ENCODE measurements around the gene MAP1LC3A. TPM values are rescaled to one million over a fixed set of nuclear protein-coding genes. Genes with fewer than 3 reads are reported as not detected.

MAP1LC3A gene
- polyA plus RNA-seq, 4 donors: 23.3 to 31.4 (median 23.9) TPM

DNA sequence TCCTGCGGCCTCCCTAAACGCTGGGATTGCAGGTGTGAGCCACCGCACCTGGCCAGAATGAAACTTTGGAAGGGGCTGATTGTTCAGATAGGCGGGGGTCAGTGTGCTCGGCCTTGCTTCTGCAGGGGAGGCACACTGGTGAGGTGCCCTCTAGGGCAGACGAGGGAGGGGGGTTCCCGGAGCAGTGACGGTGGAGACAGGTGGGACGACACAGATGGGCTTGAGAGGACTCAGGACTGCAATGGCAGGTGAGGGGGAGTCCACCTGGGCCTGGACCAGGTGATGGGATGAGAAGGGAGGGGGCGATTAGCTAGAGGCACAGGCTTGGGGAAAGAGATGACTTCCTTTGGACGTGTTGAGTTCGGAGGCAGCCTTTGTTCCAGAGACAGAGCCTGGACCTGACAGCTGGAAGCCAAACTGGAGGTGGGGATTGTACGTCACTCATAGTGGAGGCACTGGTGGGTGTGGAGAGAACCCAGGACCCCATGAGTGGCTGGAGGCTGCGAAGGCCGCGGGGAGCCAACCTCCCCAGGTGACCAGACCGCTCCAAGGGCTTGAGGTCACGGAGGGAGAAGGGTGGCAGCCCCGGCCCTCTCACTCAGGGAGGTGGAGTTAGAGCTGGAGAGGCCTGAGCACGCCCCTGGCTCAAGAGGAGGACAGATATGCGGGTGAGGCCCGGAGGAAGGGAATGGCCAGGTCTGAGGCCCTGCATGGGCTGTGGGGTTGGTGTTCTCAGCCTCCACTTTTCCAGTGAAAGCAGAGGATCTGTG is 10.5 kb upstream of the MAP1LC3A start:
- DNase-seq (ENCODE audit: low read depth in 4 of 4, low spot score in 3 of 4): no peak

DNA sequence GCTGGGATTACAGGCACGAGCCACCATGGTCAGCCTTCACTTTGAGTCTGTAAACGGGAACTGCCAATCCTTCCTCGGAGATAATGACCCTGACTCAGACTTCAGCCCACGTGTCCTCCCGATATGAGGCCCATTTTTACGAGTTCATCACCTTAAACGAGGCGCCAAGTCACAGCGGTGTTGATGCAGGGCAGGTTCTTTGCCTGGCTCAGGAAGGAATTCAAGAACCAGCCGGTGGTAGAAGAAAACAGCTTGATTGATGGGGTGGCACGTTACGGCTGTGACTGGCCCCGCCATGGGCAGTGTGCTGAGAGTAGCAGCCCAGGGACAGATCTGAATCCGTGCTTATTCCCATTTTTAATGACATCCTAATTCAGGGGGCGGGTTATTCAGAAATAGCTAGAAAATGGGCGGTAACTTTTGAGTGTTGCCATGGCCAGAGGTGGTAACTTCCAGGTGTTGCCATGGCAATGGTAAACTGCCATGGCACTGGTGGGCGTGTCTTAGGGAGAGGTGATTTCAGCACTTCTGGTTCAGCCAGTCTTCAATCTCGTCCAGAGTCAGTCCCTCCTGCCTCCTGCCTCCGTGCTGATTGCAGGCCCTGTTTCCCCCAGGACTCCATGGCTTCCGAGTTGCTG is 9.1 kb upstream of the MAP1LC3A start:
- DNase-seq (ENCODE audit: low read depth in 4 of 4, low spot score in 3 of 4): peak in 1 of 4 donors; percentile 45

DNA sequence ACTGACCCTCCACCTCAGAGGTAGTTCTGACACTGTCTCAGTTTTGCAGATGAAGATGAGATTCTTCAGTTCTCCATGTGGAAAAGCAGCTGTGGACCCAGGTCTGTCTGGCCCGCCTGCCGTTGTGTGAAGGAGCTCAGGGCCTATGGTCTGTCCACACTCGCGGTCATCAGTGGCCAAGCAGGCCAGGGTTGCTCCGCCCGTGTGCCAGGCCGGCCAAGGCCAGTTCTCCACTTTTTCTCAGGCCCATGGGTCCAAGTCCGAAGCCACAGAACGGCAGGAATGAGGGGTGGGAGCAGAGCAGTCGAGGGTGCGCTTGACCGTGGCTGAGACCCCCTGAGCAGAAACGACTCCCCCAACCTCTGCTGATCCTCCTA is 8.6 kb upstream of the MAP1LC3A start:
- DNase-seq (ENCODE audit: low read depth in 4 of 4, low spot score in 3 of 4): no peak

DNA sequence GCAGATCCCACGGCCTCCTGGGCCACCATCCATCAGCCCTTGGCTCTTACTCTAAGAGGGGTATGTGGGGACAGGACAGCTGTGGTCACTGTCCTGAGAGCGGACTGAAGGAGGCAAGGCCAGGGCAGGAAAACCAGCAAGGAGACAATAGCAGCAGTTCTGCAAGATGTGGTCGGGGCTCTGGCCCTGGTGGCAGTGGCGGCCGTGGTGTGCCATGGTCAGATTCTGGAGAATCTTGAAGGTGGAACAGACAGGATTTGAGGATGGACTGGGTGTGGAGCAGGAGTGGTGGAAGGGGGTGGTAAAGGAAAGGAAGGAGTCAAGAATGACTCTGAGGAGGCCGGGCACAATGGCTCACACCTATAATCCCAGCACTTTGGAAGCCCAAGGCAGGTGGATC is 5.9 kb upstream of the MAP1LC3A start:
- DNase-seq (ENCODE audit: low read depth in 4 of 4, low spot score in 3 of 4): no peak

DNA sequence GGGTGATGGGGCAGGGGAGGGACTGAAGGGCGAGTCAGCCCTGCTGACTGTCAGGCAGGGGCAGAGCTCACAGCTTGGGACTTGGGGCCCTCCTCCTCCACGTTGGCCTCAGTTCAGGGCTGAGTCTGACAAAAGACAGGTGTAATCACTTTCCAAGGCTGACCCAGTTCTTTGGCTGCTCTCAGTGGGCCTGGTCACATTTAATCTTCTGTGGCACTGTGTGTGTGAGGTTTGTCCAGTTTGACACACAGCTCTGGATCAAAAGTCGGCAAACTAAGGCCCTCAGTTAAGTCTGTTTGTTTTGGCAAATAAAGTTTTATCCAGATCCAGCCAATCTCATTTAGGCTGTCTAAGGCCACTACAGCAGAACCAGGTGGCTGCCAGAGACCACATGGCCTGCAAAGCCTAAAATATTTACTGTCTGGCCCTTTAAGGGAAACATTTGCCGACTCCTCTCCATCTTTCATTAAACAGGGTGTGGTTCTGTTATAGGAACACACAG is 5.1 kb upstream of the MAP1LC3A start:
- DNase-seq (ENCODE audit: low read depth in 4 of 4, low spot score in 3 of 4): no peak

DNA sequence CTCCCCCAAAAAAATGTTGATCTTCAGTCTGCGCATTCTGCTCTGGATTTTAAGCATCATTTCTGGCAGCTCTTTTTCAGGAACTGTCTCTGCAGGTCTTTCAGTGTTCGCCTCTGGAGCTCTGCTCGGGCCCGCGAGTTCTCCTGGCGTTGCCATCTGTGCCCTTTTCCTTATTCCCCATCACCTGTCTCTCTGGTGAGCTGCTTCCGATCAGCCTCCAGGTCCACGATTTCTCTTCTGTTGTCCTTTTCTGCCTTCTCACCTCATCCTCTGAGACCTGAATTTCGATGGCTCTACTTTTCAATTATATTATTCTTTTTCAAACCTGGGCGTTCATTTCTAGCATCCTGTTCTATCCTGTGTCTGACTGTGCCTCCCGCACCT is 590 bp upstream of the MAP1LC3A start:
- DNase-seq (ENCODE audit: low read depth in 4 of 4, low spot score in 3 of 4): no peak

DNA sequence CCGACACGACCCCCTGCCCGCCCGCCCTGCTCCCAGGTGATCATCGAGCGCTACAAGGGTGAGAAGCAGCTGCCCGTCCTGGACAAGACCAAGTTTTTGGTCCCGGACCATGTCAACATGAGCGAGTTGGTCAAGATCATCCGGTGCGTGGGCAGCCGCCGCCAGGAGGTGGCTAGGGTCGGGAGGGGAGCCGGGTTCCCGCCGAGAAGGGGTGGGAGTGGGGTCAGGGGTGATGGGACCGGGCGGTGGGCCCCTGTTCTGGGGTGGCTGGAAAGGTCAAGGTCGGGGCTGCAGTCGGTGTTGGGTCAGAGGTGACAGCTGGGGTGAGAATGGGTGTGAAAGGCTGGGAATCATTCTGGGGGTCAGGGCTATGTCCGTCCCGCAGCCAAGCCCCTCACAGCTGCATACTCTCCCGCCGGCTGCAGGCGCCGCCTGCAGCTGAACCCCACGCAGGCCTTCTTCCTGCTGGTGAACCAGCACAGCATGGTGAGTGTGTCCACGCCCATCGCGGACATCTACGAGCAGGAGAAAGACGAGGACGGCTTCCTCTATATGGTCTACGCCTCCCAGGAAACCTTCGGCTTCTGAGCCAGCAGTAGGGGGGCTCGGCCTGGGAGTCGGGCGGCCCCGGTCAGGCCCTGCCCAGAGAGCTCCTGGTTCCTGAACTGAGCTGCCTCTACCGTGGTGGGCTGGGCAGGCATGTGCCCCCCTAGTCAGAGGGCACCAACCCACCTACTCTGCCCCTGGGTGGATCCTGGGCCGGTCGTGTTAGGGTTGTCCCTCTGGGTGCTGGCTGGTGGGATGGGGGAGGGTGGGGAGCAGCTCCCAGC is 1.0 kb downstream of the MAP1LC3A start:
- DNase-seq (ENCODE audit: low read depth in 4 of 4, low spot score in 3 of 4): no peak

DNA sequence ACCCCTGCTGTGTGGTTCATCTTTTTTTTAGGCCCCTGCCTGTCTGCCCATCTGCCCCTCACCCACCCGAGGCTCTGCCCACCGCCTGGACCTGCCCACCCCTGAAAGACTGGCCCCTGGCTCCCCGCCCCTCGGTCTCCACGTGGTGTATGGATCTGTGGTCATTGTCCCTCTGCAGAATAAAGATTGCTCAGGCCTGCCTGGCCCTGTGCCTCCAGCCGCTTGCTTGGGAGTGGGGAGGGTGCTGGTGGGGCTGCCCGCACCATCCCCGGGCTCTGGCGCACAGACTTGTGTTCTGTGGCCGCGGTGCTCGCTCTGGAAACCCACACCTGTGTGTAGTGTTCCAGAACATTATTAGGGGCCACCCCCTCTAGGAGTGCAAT is 1.6 kb downstream of the MAP1LC3A start:
- DNase-seq (ENCODE audit: low read depth in 4 of 4, low spot score in 3 of 4): no peak

DNA sequence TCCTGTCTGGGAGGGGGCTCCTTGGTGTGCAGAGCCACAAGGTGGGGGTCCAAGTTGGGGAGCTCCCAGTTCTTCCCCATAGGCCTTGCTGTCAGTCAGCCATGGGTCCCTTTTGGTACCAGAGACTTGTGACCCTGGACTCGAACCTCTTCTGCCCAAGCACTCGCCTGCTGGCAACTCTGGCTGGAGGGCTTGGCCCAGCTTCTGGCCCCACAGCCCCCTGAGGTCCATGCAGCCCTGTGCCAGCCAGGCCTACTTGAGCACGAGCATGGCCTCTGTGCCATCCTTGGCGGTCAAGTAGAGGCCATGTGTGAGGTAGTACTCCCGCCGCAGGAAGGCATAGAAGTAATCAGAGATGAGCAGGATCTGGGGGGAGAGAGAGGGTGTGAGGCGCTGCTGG is 2.1 kb downstream of the MAP1LC3A start:
- DNase-seq (ENCODE audit: low read depth in 4 of 4, low spot score in 3 of 4): no peak

DNA sequence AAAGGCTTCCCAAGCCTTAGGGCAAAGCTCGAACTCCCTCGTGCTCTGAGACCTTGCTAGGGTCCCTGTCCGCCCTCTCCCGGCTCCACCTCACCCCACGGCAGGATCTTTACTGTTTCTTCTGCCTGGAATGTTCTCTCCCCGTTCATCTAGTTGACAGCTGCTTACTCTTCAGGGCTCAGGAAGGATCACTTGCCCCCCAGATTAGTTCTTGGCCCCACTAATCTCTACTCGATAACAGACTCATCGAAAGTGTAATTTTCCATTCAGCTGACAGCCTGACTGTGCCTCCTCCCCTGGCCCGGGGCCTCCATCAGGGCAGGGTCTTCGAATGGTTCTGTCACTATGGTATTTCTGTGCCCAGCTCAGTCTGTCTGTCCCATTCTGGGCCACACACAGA is 3.1 kb downstream of the MAP1LC3A start:
- DNase-seq (ENCODE audit: low read depth in 4 of 4, low spot score in 3 of 4): no peak

DNA sequence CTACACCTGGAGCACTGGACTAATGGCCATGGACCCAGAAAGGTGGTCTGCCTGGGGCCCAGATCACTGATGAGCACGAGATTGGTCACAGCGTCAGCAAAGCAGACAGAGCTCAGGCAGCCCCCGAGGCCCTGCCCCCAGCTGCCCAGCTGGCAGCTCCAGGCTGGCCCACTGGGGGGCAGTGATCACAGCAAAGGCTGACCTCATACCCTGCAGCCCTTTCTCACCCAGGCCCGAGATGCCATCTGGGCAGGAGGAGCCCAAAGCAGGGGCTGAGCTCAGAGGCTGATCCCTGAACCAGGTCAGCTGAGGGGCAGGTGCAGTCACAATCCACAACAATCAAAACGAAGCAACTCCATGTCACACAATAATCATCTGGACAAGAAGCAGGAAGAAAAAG is 4.1 kb downstream of the MAP1LC3A start:
- no peak for DNase-seq (ENCODE audit: low read depth in 4 of 4, low spot score in 3 of 4)

DNA sequence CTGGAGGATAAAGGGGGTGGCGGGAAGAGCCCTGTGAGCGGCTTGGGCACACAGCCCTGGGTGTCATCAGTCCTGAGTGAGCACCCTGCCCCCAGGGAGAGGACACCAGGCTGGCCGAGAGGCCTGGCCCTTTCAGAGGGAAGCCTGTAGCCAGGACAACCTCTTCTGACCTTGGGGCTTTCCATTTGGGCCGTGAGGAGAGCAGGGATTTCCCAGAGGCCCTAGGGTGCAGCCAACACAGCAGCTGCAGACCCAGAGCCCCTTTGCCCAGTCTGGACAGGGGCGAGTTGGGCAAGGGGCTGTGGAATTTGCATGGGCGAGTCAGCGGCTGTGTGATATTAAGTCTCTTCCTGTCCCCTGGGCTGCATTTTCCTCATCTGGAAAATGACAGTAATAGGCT is 6.3 kb downstream of the MAP1LC3A start:
- DNase-seq (ENCODE audit: low read depth in 4 of 4, low spot score in 3 of 4): no peak

DNA sequence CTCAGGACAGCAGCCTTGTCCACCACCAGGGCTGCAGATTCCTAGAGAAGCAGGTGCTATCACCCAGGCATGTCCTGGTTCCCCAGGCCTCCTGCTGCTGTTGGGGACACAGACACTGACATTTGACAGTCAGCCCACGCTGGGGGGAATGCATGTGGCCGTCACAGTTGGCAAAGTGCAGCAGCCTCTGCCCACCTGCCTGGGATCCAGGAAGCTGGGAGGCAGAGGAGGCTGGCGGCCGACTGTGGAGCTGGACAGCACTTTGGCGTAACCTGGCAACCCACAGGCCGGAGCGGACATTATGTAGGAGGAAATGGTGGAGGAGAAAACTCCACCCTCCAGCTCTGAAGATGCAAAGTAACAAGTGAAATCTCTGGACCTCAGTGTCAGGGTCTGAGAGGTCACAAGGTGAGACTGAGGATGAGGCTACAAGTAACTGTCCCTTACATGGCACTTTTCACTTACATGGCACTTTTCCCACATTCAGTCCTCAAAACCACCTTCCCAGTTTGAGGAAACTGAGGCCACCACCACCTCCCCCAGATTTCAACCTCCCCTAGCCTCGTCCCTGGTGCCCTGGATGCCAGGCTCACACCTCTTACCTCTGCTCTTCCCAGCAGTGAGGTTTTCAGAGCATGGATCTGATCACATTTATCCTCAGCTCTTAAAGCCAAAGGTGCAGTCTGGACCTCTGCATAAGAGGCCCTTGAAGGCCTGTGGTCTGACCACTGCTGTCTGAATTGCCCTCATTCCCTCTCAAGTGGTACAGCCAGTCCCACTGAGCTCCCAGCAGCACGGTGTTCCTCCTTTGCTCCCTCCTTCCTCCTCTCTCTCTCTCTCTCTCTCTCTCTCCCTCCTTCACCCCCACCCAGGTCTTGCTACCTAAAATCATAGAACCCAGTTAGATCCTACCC is 8.7 kb downstream of the MAP1LC3A start:
- DNase-seq (ENCODE audit: low read depth in 4 of 4, low spot score in 3 of 4): no peak

DNA sequence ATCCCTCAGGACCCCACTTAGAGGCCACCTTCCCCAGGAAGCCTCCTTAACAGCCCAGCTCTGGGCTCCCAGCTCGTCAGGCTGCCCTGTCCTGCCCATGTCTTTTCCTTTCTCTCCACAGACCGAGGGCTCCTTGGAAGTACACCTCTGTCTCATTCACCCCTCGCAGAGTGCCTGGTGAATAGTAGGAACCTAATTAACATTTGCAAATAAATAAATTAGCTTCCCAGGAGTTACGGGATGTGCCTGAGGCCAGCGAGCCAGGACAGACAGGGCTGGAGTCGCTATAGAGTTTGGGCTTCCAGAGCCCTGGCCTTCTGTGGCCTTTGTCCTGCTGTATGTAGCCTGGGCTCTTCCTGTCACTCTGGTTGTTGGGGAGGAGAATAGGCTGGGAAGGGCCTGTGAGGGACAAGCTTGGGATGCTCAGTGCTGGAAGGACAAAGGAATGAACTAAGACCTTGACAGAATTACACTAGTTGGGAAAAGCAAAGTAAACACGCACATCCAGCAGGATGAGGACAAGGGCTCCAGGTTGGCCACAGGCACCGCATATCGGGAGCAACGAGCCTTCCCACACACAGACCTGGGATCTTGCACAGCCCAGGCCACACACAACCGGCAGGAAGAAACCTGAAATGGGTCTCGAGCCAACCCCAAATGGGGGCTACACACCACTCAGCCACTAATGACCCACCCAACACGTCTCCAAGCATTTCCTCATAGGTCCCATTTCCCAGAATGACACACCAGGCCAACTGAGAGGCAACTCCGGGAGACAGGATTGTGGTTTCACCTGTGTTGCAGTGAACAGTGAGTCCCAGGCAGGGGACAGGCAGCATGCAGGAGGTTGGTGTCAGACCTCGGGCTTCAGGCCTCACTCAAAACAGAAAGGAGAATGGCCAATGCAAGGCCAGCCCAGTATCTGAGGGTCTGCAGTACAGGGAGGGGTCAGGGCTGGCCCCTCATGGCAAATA is 9.7 kb downstream of the MAP1LC3A start:
- DNase-seq (ENCODE audit: low read depth in 4 of 4, low spot score in 3 of 4): no peak

DNA sequence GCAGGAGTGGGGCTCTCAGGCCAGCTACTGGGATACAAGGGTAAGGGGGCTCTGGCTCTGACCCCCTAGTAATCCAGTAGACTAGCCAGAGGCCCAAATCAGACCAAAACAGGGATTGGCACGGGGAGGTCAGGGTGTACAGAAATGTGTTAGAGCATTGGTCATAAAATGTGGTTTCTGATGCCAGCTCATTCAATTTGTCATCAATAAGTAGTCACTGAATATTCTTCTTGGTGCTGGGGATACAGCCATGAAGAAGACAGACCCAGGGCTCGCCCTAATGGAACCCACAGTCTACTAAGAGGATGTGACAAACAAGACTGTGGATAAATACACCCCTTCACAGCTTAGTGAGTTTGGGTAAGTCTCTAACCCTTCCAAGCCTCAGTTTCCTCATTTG is 11.1 kb downstream of the MAP1LC3A start:
- no peak for DNase-seq (ENCODE audit: low read depth in 4 of 4, low spot score in 3 of 4)

DNA sequence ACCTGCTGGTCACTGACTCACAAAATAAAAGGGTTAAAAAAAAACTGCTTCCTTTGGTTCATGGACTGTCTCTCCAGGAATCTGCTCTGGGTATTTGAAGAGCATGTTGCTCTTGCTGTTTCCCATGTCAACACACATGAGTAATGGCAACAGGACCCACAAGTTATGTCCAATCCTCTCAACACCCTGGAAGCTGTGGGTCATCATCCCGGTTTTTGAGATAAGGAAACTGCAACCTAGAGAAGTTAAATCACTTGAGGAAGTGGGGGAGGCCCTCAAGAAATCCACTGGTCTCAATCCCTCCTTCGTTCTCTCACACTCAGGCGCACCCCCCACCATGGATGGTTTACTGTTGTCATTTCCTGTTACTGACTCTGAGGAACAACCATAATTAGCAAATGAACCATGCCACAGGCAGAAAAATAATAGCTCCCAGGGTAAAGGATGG is 12.4 kb downstream of the MAP1LC3A start:
- DNase-seq (ENCODE audit: low read depth in 4 of 4, low spot score in 3 of 4): no peak

DNA sequence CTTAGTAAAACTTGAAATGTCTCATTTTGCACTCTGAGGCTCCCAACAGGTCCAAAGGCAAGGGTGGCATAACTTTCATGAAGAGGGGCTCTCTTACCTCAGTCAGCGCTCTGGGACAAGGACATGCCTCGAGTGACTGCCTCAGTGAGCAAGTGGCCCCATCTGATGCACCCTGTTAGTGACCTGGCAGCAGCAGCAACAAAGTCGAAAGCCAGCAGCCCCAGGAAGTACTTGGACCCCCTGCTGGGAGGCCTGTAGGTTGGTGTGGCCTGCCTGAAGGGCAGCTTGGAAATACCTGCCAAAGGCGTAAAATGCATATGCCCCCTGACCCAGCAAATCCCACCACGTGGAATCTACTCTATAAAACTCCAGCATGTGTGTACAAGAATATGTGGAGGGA is 13.2 kb downstream of the MAP1LC3A start:
- no peak for DNase-seq (ENCODE audit: low read depth in 4 of 4, low spot score in 3 of 4)

DNA sequence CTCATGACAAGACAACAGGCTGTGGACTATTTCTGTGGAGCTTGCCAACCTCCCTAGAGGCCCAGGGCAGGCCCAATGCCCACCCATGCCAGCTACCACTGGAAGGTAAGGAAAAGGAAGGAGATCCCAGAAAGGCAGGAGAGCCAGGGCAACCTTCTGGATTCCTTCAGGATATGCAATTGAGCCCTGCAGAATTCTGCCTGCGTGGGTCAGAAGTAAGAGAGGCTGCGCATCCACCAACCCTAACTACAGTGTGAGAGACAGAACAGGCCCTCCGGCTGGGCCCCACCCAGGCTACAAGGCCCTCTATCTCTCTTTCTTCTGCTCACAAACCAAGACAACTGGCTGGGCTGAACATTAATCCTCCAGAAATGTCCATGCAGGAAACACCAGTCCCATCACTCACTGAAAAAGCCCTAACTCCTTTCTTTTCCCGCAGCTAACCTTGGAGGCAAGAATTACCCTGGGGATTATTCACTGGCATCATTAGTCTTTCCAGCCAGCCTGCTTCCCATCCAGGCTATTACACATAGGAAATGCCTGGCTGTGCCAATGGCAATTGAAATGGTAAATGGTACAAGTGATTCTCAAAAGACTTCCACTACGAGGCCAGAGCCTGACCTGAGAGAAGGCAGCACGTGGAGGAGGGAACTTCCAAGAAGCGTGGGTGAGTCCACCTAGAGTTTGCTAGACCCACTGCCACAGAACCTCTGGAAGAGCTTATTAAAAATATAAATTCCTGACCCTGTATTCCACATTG is 15.2 kb downstream of the MAP1LC3A start:
- DNase-seq (ENCODE audit: low read depth in 4 of 4, low spot score in 3 of 4): no peak

DNA sequence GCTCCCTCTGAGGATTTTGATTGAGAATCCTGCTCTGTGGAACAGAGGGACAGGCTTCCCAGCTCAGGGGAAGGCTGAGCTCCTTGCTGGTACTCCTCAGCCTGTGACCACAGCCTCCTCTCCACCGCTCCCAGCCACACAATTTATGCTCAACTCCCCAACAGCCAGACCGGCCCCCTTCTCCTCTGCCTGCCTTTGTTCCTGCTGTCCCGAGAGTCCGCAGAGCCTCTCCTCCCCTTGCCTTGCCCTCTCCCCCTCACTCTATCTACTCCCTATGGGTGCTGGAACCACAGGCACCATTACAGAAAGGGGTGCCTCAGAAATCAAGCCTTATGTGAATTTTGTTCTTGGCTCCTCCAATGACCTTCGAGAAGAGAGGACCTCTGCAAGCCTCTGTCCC is 15.9 kb downstream of the MAP1LC3A start:
- DNase-seq (ENCODE audit: low read depth in 4 of 4, low spot score in 3 of 4): no peak
